ENCODE results near the gene CDK3.

DNA sequence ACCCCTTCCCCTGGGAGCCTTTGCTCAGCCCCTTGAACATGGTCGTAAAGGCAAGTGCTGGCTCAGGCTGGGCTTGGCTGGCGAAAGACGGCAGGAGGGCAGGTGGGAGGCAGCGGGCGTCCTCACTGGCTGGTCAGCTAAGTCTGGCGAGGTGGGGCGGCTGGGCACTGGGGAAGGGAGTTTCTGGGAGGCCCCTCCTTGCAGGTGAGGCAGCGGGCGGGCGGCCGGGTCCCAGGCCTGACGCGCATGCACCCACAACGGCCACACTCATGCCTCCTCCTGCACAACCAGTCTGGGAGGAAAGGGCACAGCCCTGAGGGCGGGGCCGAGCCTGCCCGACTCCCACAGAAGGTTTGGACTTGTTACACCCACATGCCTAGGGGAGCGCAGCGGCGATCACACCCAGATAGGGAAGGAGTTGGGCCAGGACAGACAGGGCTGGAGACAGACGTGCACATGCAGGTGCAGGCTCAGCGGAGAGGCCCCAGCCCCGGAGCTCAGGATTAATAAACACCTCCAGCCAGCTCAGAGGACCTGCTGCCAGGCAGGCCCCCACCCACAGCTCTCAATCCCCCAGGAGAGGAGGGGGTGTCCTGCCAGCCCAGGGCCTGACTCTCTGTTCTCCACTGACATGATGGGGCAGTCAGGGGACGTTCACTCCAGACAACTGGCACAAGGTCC lies 26.6 kb downstream of the CDK3 start, which contains the start of gene EVPL:
- peak; percentile 95 for TF ChIP-seq POLR2AphosphoS5 (IDR thresholded peaks at IDR 0.05; ENCODE audit: low read depth, low read length)
- peak; percentile 73 for TF ChIP-seq POLR2A (IDR thresholded peaks at IDR 0.05; ENCODE audit: borderline replicate concordance, extremely low read depth, insufficient read depth, insufficient read length)
- no peak for TF ChIP-seq RAD21 (IDR thresholded peaks at IDR 0.05; ENCODE audit: low read depth)
- no peak for TF ChIP-seq SP1 (IDR thresholded peaks at IDR 0.05; ENCODE audit: low read depth)
- no peak; a peak in 1 of 6 replicates for TF ChIP-seq CTCF (IDR thresholded peaks at IDR 0.05 in 2 of 3, conservative IDR thresholded peaks at IDR 0.05 in 1 of 3; ENCODE audit: borderline replicate concordance in 1 of 3, insufficient read depth in 1 of 3, low read depth in 2 of 3, low read length in 2 of 3)
- TF ChIP-seq EGR1 (IDR thresholded peaks at IDR 0.05; ENCODE audit: low read depth): no peak
- no peak for TF ChIP-seq CEBPB (IDR thresholded peaks at IDR 0.05; ENCODE audit: low read depth)
- no peak for TF ChIP-seq EZH2 (IDR thresholded peaks at IDR 0.05)
- TF ChIP-seq ZNF274 (IDR thresholded peaks at IDR 0.05; ENCODE audit: low read depth, low read length): no peak
- TF ChIP-seq, protein P1, sequence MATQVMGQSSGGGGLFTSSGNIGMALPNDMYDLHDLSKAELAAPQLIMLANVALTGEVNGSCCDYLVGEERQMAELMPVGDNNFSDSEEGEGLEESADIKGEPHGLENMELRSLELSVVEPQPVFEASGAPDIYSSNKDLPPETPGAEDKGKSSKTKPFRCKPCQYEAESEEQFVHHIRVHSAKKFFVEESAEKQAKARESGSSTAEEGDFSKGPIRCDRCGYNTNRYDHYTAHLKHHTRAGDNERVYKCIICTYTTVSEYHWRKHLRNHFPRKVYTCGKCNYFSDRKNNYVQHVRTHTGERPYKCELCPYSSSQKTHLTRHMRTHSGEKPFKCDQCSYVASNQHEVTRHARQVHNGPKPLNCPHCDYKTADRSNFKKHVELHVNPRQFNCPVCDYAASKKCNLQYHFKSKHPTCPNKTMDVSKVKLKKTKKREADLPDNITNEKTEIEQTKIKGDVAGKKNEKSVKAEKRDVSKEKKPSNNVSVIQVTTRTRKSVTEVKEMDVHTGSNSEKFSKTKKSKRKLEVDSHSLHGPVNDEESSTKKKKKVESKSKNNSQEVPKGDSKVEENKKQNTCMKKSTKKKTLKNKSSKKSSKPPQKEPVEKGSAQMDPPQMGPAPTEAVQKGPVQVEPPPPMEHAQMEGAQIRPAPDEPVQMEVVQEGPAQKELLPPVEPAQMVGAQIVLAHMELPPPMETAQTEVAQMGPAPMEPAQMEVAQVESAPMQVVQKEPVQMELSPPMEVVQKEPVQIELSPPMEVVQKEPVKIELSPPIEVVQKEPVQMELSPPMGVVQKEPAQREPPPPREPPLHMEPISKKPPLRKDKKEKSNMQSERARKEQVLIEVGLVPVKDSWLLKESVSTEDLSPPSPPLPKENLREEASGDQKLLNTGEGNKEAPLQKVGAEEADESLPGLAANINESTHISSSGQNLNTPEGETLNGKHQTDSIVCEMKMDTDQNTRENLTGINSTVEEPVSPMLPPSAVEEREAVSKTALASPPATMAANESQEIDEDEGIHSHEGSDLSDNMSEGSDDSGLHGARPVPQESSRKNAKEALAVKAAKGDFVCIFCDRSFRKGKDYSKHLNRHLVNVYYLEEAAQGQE (IDR thresholded peaks at IDR 0.05; ENCODE audit: low read depth): no peak
- no peak; the same call in none of the 2 replicates for TF ChIP-seq SIN3A (IDR thresholded peaks at IDR 0.05; ENCODE audit: low read depth)
- no peak for TF ChIP-seq EZH2phosphoT487 (IDR thresholded peaks at IDR 0.05; ENCODE audit: borderline replicate concordance)
- TF ChIP-seq JUND (IDR thresholded peaks at IDR 0.05): no peak
